Testis (tissue), 2 donors: ENCODE data around the gene ADORA1.

ENCODE experiments used
- CTCF ChIP-seq, 3 experiments: fragments of 450-650 bp in 2 of 3; fragments of 200-600 bp in 1 of 3; sonication (generic) in 1 of 3; IDR thresholded peaks; one replicate each; pipeline ENCODE4 v1.5.1; 2016 to 2019; ENCODE audit warnings: antibody characterized with exemption in 3 of 3, mild to moderate bottlenecking in 2 of 3, moderate library complexity in 1 of 3
- POLR2A ChIP-seq: fragments of 450-650 bp; IDR thresholded peaks from one replicate; pipeline ENCODE4 v1.6.1; 2017; ENCODE audit warnings: antibody characterized with exemption, mild to moderate bottlenecking, moderate library complexity

- no peak for TF ChIP-seq CTCF (IDR thresholded peaks at IDR 0.05)
- TF ChIP-seq POLR2A = no peak
Measured at GRCh38 chr1:203078478-203078877, 49.0 kb upstream of the ADORA1 start.
